Mucosa of descending colon (tissue), 3 donors: ENCODE data around the gene CLCA1. TPM values are rescaled to one million over a fixed set of nuclear protein-coding genes. Genes with fewer than 3 reads are reported as not detected.

Source experiments
- ATAC-seq: fragments of 200-7000 bp; cut with Tn5 transposase; one replicate; pipeline ENCODE4 v1.9.1; 2020; ENCODE audit warnings: mild to moderate bottlenecking, moderate library complexity
- DNase-seq, 3 donors: peaks; one replicate each; pipeline ENCODE4 v3.0.0-alpha.2; 2020
- H3K36me3 ChIP-seq: fragments of 200-600 bp; one replicate; pipeline ENCODE4 v1.8.0; 2021; ENCODE audit warnings: low read depth, mild to moderate bottlenecking
- H3K4me1 ChIP-seq: fragments of 200-600 bp; one replicate; pipeline ENCODE4 v1.8.0; 2021; ENCODE audit warnings: low read depth, mild to moderate bottlenecking
- H3K4me3 ChIP-seq: fragments of 200-600 bp; one replicate; pipeline ENCODE4 v1.8.0; 2021; ENCODE audit warnings: mild to moderate bottlenecking
- H3K9me3 ChIP-seq: fragments of 200-600 bp; one replicate; pipeline ENCODE4 v1.8.0; 2021; ENCODE audit warnings: mild to moderate bottlenecking
- CTCF ChIP-seq: fragments of 200-600 bp; IDR thresholded peaks from one replicate; pipeline ENCODE4 v1.8.0; 2022; ENCODE audit warnings: antibody characterized with exemption, mild to moderate bottlenecking
- intact Hi-C, 2 donors: fragments of 100-400 bp; cut with DNase I in 1 of 2; cut with micrococcal nuclease in 1 of 2; formaldehyde crosslinking; loops; one replicate each; pipeline versions ENCODE4 v1.11.0 to v1.11.1; 2022; cut with DNase I, micrococcal nuclease
- long read RNA-seq, 2 donors: library from polyadenylated mRNA; unstranded; transcript quantifications; one replicate each; pipeline ENCODE4 v2.0.0, GENCODE V29; 2019 to 2021
- total RNA-seq, 3 donors: library from RNA; stranded (reverse); fragmentation: NEBNext Ultra II Directional in 2 of 3; extraction: Animal tissue kit (Norgen Biotek cat#: 25700) in 2 of 3; gene quantifications; one replicate each; pipeline versions ENCODE4 v1.2.1 to v1.2.4, GENCODE V29; 2021 to 2023
- donor health status: DM: no; HTN: no; CAD: no; lungs with moderate emphysema.
- donor health status: DM: no; HTN: no; CAD: no.
- donor health status: DM: no; HTN: yes; CAD: no.

The CLCA1 gene
- total RNA-seq: 1,000 to 10,000 TPM in 2 of 3 donors, 100 to 1,000 TPM in 1; 438 to 1,288 (median 1,205) TPM
- long read RNA-seq, donor 1, transcript CLCA1-202 (14 exons, 3,118 nt): major isoform, 335 of 370 reads
- long read RNA-seq, donor 1, partial matches to known transcripts: 27 of 370 reads
- long read RNA-seq, donor 1, other reads (novel, unspliced or antisense): 8 of 370 reads
- long read RNA-seq, donor 2, transcript CLCA1-202 (14 exons, 3,118 nt): major isoform, 222 of 333 reads
- long read RNA-seq, donor 2, partial matches to known transcripts: 96 of 333 reads
- long read RNA-seq, donor 2, other reads (novel, unspliced or antisense): 15 of 333 reads

GRCh38 chr1:86468501-86468977 is at the start of gene CLCA1:
Gene CLCA1, plus strand, starts transcription at chr1:86468927. Its CDS starts 45 bp downstream, at chr1:86468972.
- Histone ChIP-seq H3K4me1 (peaks cover 7% of the 10 kb centered on the region), H3K36me3 (no peaks in the 10 kb centered on the region), H3K4me3 (no peak within 1 kb of the TSS), H3K9me3 (no peaks in the 10 kb centered on the region)
- DNase-seq: peak in 1 of 3 donors; percentile 44
- TF ChIP-seq CTCF: no peak
- no peak for ATAC-seq
- intact Hi-C loops: no loop called here

- no peak overlapping the region for H3K4me3 ChIP-seq
- intact Hi-C loops: no loop called here
- ATAC-seq: peak; percentile 69
- peak in 1 of 3 donors; percentile 49 for DNase-seq
- no peak for TF ChIP-seq CTCF
- no peaks in the 10 kb centered on the region for H3K4me1 ChIP-seq
- H3K36me3 ChIP-seq: no peaks in the 10 kb centered on the region
- no peaks in the 10 kb centered on the region for H3K9me3 ChIP-seq
These were observed 49.3 kb upstream of the CLCA1 start for GRCh38 chr1:86419277-86419903.

GRCh38 chr1:86421601-86422280 is 47.0 kb upstream of the CLCA1 start:
- no peak for DNase-seq
- TF ChIP-seq CTCF: no peak
- H3K9me3 ChIP-seq: no peaks in the 10 kb centered on the region
- peak; percentile 83 for ATAC-seq
- intact Hi-C loops: no loop called here
- no peak overlapping the region for H3K4me3 ChIP-seq
- no peaks in the 10 kb centered on the region for H3K4me1 ChIP-seq
- no peaks in the 10 kb centered on the region for H3K36me3 ChIP-seq

GRCh38 chr1:86423473-86423872 is 45.3 kb upstream of the CLCA1 start:
- Histone ChIP-seq H3K4me1 (peaks cover 5% of the 10 kb centered on the region), H3K4me3 (no peak overlapping the region), H3K36me3 (no peaks in the 10 kb centered on the region), H3K9me3 (no peaks in the 10 kb centered on the region)
- no peak for TF ChIP-seq CTCF
- DNase-seq (no peak), ATAC-seq (no peak)
- intact Hi-C loops: no loop called here

GRCh38 chr1:86423873-86424272 is 44.9 kb upstream of the CLCA1 start, which contains the start of gene CLCA2:
Gene CLCA2, plus strand, starts transcription at chr1:86424171. Its CDS starts 77 bp downstream, at chr1:86424248.
- ATAC-seq (no peak), DNase-seq (no peak)
- no peaks in the 10 kb centered on the region for H3K9me3 ChIP-seq
- H3K4me1 ChIP-seq: peaks cover 5% of the 10 kb centered on the region
- intact Hi-C loops: no loop called here
- no peak within 1 kb of the TSS for H3K4me3 ChIP-seq
- H3K36me3 ChIP-seq: no peaks in the 10 kb centered on the region
- TF ChIP-seq CTCF: no peak
